Neuronal stem cell (in vitro differentiated cells): ENCODE measurements around the gene SSTR5.

Experiments
- DNase-seq: peaks from one replicate; pipeline ENCODE4 v3.0.0-alpha.2; 2013; ENCODE audit warnings: low spot score
- H2AFZ ChIP-seq: one replicate; pipeline ENCODE4 v1.6.1; 2013; ENCODE audit warnings: mild to moderate bottlenecking, low read length, inconsistent platforms
- H2AK5ac ChIP-seq: 2 replicates; pipeline ENCODE4 v1.6.1; 2013; ENCODE audit warnings: low read depth, mild to moderate bottlenecking, inconsistent platforms, low read length, moderate library complexity, mixed read lengths
- H2BK120ac ChIP-seq: 2 replicates; pipeline ENCODE4 v1.6.1; 2013; ENCODE audit warnings: low read depth, mild to moderate bottlenecking, inconsistent platforms, low read length, moderate library complexity, mixed read lengths
- H2BK12ac ChIP-seq: one replicate; pipeline ENCODE4 v1.6.1; 2013; ENCODE audit warnings: low read length, inconsistent platforms
- H2BK15ac ChIP-seq: 2 replicates; pipeline ENCODE4 v1.6.1; 2013; ENCODE audit warnings: mild to moderate bottlenecking, low read length, inconsistent platforms, mixed read lengths
- H2BK5ac ChIP-seq: one replicate; pipeline ENCODE4 v1.6.1; 2013; ENCODE audit warnings: inconsistent platforms, mild to moderate bottlenecking, low read length, moderate library complexity
- H3K14ac ChIP-seq: one replicate; pipeline ENCODE4 v1.6.1; 2013; ENCODE audit warnings: low read length, inconsistent platforms
- H3K18ac ChIP-seq: 2 replicates; pipeline ENCODE4 v1.6.1; 2013; ENCODE audit warnings: low read length, inconsistent platforms
- H3K23ac ChIP-seq: 2 replicates; pipeline ENCODE4 v1.6.1; 2013; ENCODE audit warnings: low read depth, mild to moderate bottlenecking, mixed read lengths, low read length, inconsistent platforms; ENCODE audit not compliant: poor library complexity
- H3K27ac ChIP-seq: replicated peaks from 3 replicates; pipeline ENCODE4 v1.5.1; 2013; ENCODE audit warnings: low read length, inconsistent platforms
- H3K27me3 ChIP-seq, 3 experiments: 2 replicates each; pipeline ENCODE4 v1.6.1; 2013; ENCODE audit warnings: low read length in 3 of 3, mild to moderate bottlenecking in 2 of 3, inconsistent platforms in 1 of 3, low read depth in 1 of 3, mixed read lengths in 1 of 3, moderate library complexity in 1 of 3; ENCODE audit not compliant: control insufficient read depth in 3 of 3, insufficient read depth in 3 of 3
- H3K36me3 ChIP-seq, 2 donors: replicated peaks in 1 of 2; 2 replicates each; pipeline ENCODE4 v1.6.1; 2013; ENCODE audit warnings: low read length in 2 of 2; ENCODE audit not compliant: control insufficient read depth in 2 of 2, insufficient read depth in 2 of 2
- H3K4ac ChIP-seq: 2 replicates; pipeline ENCODE4 v1.6.1; 2013; ENCODE audit warnings: inconsistent platforms, mild to moderate bottlenecking, low read length, moderate library complexity
- H3K4me1 ChIP-seq, 2 donors: 1 replicate in 1 of 2; 2 replicates in 1 of 2; pipeline ENCODE4 v1.6.1; 2013; ENCODE audit warnings: low read length in 2 of 2, low read depth in 1 of 2; ENCODE audit not compliant: control insufficient read depth in 2 of 2, insufficient read depth in 1 of 2
- H3K4me2 ChIP-seq: one replicate; pipeline ENCODE4 v1.6.1; 2013; ENCODE audit warnings: mild to moderate bottlenecking, low read length, inconsistent platforms; ENCODE audit not compliant: insufficient read depth, poor library complexity, severe bottlenecking
- H3K4me3 ChIP-seq, 2 donors: 2 replicates each; pipeline ENCODE4 v1.5.1; 2013; ENCODE audit warnings: low read length in 2 of 2, mild to moderate bottlenecking in 2 of 2, inconsistent platforms in 1 of 2, moderate library complexity in 1 of 2
- H3K79me1 ChIP-seq: one replicate; pipeline ENCODE4 v1.6.1; 2013; ENCODE audit warnings: low read depth, mild to moderate bottlenecking, inconsistent platforms, low read length, moderate library complexity
- H3K9ac ChIP-seq: one replicate; pipeline ENCODE4 v1.6.1; 2013; ENCODE audit warnings: mild to moderate bottlenecking, low read depth, low read length, inconsistent platforms; ENCODE audit not compliant: poor library complexity
- H3K9me3 ChIP-seq, 2 donors: replicated peaks in 1 of 2; 2 replicates each; pipeline versions ENCODE3 to v1.6.1; 2013; ENCODE audit warnings: low read length in 2 of 2, mild to moderate bottlenecking in 2 of 2, inconsistent platforms in 1 of 2, low read depth in 1 of 2, mixed read lengths in 1 of 2, moderate library complexity in 1 of 2; ENCODE audit not compliant: control insufficient read depth in 2 of 2, insufficient read depth in 1 of 2
- H4K8ac ChIP-seq: one replicate; pipeline ENCODE4 v1.6.1; 2013; ENCODE audit warnings: low read depth, mild to moderate bottlenecking, inconsistent platforms, low read length, moderate library complexity
- H4K91ac ChIP-seq: one replicate; pipeline ENCODE4 v1.6.1; 2013; ENCODE audit warnings: low read length, low read depth, mild to moderate bottlenecking, inconsistent platforms; ENCODE audit not compliant: poor library complexity
- whole genome bisulfite sequencing, 2 donors: extraction: QIAGEN DNeasy Blood & Tissue Kit; methylation state at CpG; one replicate each; pipeline ENCODE4 v1.1.7; 2013; ENCODE audit warnings: missing lambda C conversion rate in 2 of 2, mixed read lengths in 1 of 2; ENCODE audit not compliant: insufficient read length in 2 of 2, insufficient replicate concordance in 1 of 2; ENCODE audit errors: extremely low coverage in 2 of 2; 5-methylcytosine and 5-hydroxymethylcytosine counted together

The SSTR5 gene

GRCh38 chr16:1094601-1095449, 22.3 kb downstream of the SSTR5 start:
- Histone ChIP-seq H2AK5ac (peak overlapping the region; percentile 90), H3K36me3 (no peaks in the 10 kb centered on the region), H3K14ac (peak overlapping the region; percentile 8), H3K4me1 (peaks cover 29 to 35% of the 10 kb centered on the region in 2 donors), H2AFZ (no peak overlapping the region), H3K4me2 (no peak overlapping the region), H3K27ac (no peak overlapping the region), H2BK12ac (peak overlapping the region; percentile 90), H3K4ac (no peak overlapping the region), H3K9ac (no peak overlapping the region), H3K18ac (peak overlapping the region; percentile 38), H3K9me3 (no peaks in the 10 kb centered on the region), H3K23ac (no peak overlapping the region), H2BK120ac (no peak overlapping the region), H4K8ac (no peak overlapping the region), H2BK15ac (peak overlapping the region; percentile 58), H2BK5ac (no peak overlapping the region), H3K27me3 (peaks cover 0 to 27% (median 0%) of the 10 kb centered on the region in 3 experiments), H3K79me1 (no peaks in the 10 kb centered on the region), H4K91ac (no peak overlapping the region), H3K4me3 (no peak overlapping the region)
- no CpG with 5 or more reads among the region's 29 CpGs for WGBS, 2 donors
- no peak for DNase-seq

GRCh38 chr16:1095450-1096168, 23.1 kb downstream of the SSTR5 start:
- Histone ChIP-seq H2BK120ac (no peak overlapping the region), H3K18ac (peak overlapping the region; percentile 71)
- no CpG with 5 or more reads among the region's 16 CpGs for WGBS, 2 donors

GRCh38 chr16:1096169-1097082, 23.9 kb downstream of the SSTR5 start, which contains the start of gene C1QTNF8:
C1QTNF8 (minus strand) TSS chr16:1096244; CDS start chr16:1094922, 1,322 bp downstream.
- Histone ChIP-seq H3K36me3 (no peaks in the 10 kb centered on the region), H2BK15ac (peak within 1 kb of the TSS; percentile 75), H3K9me3 (no peaks in the 10 kb centered on the region), H4K8ac (no peak within 1 kb of the TSS), H3K4ac (peak within 1 kb of the TSS; percentile 37), H2BK120ac (no peak within 1 kb of the TSS), H3K4me2 (no peak within 1 kb of the TSS), H3K4me3 (peak within 1 kb of the TSS in 1 of 2 donors; percentile 40), H3K4me1 (peaks cover 15 to 23% of the 10 kb centered on the region in 2 donors), H3K9ac (peak within 1 kb of the TSS; percentile 44), H3K79me1 (no peaks in the 10 kb centered on the region), H3K27ac (no peak within 1 kb of the TSS), H3K14ac (peak within 1 kb of the TSS; percentile 56), H2BK12ac (peak within 1 kb of the TSS; percentile 90), H2BK5ac (peak within 1 kb of the TSS; percentile 93), H2AK5ac (peak within 1 kb of the TSS; percentile 100), H4K91ac (no peak within 1 kb of the TSS), H3K27me3 (peaks cover 0 to 33% (median 0%) of the 10 kb centered on the region in 3 experiments), H2AFZ (peak within 1 kb of the TSS; percentile 64), H3K18ac (peak within 1 kb of the TSS; percentile 71), H3K23ac (peak within 1 kb of the TSS; percentile 65)
- no CpG with 5 or more reads among the region's 55 CpGs for WGBS, 2 donors
- no peak for DNase-seq

More at GRCh38 chr16:1095450-1096168, 23.1 kb downstream of the SSTR5 start:
- Histone ChIP-seq H4K91ac (no peak overlapping the region), H2AK5ac (peak overlapping the region; percentile 90), H3K79me1 (no peaks in the 10 kb centered on the region), H2AFZ (no peak overlapping the region), H3K36me3 (no peaks in the 10 kb centered on the region), H3K4me2 (no peak overlapping the region), H3K14ac (peak overlapping the region; percentile 8), H3K27me3 (peaks cover 0 to 27% (median 0%) of the 10 kb centered on the region in 3 experiments), H2BK15ac (peak overlapping the region; percentile 49), H3K4ac (peak overlapping the region; percentile 37), H2BK12ac (peak overlapping the region; percentile 90), H3K9me3 (no peaks in the 10 kb centered on the region), H3K4me3 (no peak overlapping the region), H3K4me1 (peaks cover 23 to 30% of the 10 kb centered on the region in 2 donors), H3K9ac (peak overlapping the region; percentile 44), H3K27ac (no peak overlapping the region), H3K23ac (no peak overlapping the region), H4K8ac (no peak overlapping the region), H2BK5ac (no peak overlapping the region)
- DNase-seq: no peak
